NCI-H2107 treated with DMSO at 0.1 percent for 48 hours (cell line): ENCODE results near the gene HOXB3.

ENCODE experiments used
- DNase-seq: peaks from one replicate; lab custom pipeline; 2025; ENCODE audit not compliant: unreplicated experiment; lab: John Stamatoyannopoulos, UW

The HOXB3 gene

GRCh38 chr17:48626245-48627117 is 36.4 kb upstream of the HOXB3 start, which contains the start of gene HOXB9:
HOXB9 (minus strand) TSS chr17:48626358; CDS start chr17:48626269, 89 bp downstream.
- DNase-seq, result no peak

DNA sequence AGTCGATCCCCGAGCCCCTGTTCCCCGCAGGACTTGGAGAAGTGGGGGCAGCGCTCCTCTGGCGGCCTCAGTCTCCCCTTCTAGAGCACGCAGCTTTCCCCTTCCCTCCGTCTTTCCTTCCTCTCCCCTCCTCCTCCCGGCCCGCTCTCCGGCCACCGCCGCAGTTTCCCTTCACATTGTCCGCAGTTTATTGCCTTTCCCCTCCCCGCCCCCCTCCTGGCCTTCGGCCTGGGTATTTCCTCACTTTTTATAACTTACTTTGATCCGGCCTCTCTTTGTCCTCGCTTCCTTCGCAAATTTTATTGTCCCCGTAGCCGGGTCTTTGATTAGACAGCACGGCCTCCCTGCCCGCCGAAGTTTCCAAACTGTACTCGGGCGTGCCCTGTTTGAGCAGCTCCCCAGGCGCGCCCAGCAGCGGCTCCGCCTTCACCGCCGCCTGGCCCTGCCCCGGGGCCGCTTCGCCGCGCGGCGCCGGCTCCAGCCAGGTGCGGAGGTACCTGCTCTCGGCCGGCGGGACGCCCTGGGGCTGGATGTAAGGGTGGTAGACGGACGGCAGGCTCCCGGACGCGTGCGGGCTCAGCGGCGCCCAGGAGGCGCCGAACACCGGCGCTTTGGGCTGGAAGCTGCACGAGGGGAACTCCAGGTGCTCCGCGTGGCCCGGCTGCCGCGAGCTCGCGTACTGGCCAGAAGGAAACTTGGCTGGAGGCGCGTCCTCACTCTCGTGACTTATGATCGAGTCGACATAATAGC is 35.6 kb upstream of the HOXB3 start:
- DNase-seq, result no peak

- no peak for DNase-seq
These were observed 34.8 kb upstream of the HOXB3 start for GRCh38 chr17:48624544-48625494.

DNA sequence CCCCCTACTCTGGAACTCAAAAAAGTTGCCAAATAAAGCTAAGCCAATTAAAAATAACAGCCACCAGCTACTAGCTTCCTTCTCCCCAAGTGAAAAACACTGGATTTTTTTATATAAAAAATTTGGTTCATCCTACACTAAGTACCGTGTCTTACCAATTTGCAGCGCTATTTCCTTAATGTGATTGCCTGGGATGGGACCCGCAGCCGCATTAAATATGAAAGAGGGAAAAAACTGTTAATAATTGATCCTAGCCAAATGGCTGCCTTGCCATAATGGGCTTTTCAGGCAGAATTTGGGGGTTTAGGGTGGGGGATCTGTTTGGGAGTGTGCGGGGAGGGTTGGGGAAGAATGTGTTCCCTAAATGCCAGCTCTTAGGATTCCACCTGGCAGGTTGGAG is 34.1 kb upstream of the HOXB3 start:
- no peak for DNase-seq

DNA sequence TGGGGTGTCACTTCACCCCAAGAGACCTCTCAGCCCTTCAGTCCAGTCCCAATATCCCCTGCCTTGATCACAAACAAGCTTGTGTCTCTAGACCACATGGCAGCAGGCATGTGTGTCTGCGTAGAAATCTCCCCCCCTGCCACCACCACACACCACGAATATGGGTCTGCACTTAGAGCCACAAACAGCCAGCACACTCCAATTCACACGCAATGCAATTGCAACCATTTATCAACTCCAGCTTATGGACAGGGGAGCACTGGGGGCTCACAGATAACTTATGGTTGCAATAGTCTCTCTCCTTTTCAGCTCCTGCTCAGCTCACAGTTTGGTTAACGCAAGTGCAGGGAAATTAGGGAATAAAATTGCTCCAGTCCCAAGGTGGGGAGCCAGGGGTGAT is 33.5 kb upstream of the HOXB3 start:
- DNase-seq, result no peak

DNA sequence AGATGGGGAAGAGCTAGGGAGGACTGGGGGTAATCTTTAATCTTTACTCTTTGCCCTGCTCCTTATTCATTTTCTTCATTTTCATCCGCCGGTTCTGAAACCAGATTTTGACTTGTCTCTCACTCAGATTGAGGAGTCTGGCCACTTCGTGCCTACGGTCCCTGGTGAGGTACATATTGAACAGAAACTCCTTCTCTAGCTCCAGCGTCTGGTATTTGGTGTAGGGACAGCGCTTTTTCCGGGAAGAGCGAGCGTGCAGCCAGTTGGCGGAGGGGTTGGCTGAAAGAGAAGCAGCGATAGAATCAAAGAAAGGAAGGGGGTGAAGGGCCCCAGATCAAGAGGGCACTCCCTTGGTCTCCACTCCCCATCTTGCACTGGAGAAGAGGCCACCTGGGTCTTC is 32.8 kb upstream of the HOXB3 start:
- no peak for DNase-seq

DNA sequence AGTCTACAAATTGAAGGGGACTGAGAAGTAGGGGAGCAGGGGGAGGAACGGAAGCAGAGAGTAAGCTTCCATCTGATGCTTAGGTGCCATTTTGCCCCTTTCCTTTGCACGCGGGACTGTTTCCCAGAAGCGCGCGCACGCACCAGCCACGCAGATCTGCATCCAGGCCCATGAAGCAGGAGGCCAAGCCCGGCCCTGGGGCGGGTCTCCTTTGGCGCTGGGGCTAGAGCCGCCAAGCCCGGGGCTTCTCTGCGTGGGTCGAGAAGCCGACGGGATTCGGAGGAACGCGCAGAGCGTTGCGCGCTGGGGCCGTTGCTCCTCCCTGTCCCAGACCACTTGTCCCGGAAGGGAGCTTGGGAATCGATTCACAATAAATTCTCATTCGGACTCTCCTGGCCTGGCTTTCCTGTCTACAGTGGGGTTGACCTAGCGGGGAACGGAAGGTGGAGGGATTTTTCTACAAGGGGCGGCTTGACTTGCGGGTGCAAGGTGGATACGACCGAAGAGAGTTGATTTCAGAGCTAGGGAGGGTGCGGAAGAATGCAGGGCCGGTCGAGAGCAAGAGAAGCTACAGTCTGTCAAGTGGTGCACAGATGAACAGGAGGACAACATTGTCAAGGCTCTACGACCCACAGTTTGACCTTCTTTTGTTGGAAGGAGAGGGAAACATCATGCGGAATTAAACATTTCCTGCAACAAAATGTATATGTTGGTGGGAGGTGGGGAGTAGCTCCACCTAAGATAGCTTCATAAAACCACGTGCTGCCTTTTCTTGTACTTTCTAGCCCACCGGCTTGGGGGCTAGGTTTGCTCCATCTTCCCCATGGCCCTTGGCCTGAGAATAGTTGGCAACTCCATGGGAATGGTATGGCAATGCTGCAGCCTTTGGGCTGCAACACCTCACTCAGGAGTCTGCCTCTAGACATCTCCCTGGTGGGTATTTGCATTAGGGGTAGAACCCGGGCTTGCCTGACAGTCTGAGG is 31.7 kb upstream of the HOXB3 start:
- DNase-seq, result no peak

DNA sequence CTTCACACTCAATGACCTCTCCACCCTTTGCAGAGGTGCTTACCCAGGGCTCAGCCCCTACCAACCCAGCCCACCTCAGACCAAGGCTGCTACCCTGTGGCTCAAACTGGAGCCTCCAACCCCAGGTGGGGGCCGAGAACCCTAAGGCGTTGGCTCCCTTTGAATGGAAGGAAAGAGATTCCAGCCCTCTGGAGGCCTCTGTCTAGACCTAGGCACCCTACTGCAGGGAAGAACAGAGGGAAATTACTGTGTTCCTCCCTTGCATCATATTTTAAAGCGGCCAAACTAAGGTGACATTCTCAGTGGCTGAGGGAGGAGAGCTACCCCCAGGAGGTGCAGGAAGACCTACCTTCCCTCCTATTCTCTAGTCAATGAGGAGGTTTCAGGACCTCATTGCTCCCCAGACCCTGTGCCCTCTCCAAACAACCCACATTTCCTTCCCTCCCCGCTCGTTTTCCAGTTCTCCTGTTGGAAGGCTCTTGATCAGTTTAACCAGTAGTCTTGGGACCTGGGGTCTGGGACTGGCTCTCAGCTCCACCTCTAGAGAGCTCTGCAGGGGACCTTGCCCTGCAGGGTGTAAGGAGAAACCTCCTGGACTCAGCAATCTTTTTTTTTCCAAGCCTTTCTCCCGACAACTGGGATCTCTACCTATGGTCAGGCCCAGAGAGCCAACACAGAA is 30.6 kb upstream of the HOXB3 start:
- DNase-seq, result no peak

DNA sequence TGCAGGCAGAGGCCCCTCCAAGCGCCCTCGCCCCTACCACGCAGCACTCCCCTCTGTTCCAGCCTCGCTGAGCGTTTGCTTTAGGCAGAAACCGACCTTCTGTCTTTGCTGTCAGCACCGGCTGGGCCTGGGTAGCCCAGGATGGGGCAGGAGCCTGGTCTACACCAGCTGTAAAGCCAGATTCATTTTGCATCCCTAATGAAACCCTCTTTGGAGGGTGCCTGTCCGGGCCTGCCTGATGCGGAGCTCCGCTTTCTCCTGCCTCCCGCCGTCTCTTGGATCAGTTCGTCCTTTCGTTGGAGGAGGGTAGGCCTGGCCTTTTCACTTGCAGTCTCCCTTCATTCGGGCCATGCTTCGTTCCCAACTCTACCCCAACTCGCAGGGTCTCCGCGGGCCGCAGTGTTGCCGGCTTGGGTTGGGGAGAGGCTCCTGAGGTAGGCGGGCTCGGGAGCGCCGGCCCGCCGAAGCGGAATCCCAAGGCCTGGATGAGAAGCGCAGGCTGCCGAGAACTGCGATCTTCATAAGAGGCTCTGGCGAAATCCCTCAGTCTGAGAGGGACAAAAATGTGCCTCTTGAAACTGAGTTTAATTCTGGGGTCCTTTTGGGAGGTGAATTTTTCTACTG is 29.9 kb upstream of the HOXB3 start:
- DNase-seq, result no peak

- peak; percentile 75 for DNase-seq
These were observed 28.3 kb upstream of the HOXB3 start for GRCh38 chr17:48618256-48618896.

- DNase-seq, result no peak
These were observed 27.6 kb upstream of the HOXB3 start for GRCh38 chr17:48617471-48618255.

- DNase-seq, result no peak
These were observed 26.9 kb upstream of the HOXB3 start for GRCh38 chr17:48616717-48617470.

DNA sequence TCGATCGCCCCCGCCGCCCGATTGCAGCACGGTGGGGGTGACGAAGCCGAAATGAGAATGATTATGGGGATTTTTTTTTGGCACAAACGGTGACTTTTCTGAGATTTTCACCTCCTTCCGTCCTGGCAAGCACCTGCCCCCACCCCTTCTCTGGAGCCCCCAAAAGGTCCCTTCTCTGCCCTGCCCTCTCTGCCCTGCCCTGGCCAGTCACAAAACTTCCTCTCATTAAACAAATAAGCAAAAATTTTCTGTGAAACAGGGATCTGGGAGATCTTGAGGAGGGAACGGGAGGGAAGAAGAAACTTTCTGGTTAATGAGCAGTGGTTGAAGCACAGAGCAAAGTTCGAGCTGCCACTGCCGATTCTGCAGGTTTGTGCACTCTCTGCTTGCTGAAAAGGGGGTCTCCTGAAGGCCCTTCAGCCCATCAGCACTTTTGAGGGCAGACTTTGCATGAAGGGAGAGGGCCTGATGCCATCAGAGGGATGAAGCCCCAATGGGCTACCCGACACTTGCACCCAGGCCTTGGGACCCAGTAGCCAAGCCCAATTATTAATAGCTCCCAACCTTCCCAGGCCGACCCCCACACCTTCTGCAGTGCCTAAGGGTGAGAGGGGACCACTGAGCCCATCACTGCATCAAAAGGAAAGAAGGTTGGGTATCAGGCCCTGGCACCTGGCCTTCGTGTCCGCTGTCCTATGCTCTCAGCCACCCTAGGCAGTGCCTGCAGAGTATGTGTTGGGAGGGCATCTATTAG is 26.1 kb upstream of the HOXB3 start:
- no peak for DNase-seq

DNA sequence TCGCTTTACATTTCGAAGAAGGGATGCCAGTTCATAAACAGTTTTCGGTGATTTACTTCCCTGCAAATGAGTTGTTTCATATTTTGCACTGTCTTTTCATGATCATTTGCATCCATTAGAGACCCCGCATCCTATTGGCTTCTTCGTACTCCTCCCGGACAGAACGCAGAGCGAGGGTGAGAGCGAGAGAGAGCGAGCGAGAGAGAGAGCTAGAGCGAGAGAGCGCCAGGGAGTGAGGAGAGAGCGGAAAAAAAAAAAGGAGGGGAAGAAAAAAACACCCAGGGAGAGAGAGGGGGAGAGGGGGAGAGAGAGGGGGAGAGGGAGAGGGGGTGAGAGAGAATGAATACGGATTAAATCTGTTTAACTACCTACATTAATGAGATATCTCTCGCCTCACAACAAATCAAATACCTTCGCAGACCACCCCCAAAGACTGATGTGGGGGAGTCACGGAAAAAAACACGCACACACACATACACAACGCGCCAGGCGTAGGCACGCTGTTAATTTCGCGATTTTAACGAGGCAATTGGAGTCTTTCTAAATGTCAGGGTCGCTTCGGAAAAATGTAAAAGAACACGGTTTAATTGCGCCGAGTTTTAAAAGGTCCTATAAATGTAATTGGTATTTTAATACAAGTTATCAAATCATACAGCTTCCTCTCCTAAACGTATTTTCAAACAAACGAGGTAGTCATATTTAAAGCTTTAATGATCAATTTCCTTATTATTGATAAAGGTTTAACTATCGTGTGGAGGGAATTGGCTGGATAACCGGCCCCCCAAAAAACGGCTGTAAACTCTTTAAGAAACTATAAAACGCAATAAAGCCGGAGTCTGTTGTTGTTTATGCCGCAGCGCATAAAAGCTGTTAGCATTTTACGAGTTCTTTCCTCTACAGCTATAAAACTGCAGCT is 25.3 kb upstream of the HOXB3 start, which contains the start of gene HOXB8:
Gene HOXB8 (minus strand): TSS at position 246 of the 916 bp plus-strand sequence. CDS start 588 bp downstream, outside the sequence.
- peak; percentile 61 for DNase-seq
